HG02884 (cell line): ENCODE measurements around the gene SLX9.

Source experiments
- ATAC-seq: cut with Tn5 transposase; IDR thresholded peaks from one replicate; pipeline ENCODE4 v1.9.1; 2021; ENCODE audit warnings: mild to moderate bottlenecking, moderate library complexity; ENCODE audit not compliant: unreplicated experiment

Gene SLX9

DNA sequence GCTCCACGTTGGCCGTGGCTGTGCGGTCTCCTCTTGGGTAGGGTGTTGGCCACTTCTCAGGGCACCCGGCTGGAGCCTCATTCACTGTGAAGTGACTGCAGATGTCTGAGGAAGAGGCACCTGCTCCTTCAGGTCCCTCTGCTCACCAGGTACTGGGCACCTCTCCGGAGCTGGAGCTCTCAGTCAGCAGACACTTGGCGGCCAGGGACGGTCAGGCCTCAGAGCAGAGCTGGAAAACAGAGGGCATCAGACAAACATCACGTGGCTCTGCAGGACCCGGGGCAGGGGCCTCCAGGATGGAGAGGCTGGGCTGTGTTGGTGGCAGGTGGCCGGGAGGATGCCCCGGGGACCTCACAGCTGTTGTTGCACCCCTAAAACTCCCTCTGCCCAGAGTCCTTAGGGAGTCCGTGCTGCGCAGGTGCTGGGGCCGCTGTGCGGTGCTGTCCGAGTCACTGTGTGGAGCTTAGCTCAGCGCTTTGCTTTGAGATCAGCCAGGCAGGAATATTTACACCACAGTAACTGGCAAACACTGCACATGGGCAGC, 59.7 kb downstream of the SLX9 start:
- no peak for ATAC-seq

DNA sequence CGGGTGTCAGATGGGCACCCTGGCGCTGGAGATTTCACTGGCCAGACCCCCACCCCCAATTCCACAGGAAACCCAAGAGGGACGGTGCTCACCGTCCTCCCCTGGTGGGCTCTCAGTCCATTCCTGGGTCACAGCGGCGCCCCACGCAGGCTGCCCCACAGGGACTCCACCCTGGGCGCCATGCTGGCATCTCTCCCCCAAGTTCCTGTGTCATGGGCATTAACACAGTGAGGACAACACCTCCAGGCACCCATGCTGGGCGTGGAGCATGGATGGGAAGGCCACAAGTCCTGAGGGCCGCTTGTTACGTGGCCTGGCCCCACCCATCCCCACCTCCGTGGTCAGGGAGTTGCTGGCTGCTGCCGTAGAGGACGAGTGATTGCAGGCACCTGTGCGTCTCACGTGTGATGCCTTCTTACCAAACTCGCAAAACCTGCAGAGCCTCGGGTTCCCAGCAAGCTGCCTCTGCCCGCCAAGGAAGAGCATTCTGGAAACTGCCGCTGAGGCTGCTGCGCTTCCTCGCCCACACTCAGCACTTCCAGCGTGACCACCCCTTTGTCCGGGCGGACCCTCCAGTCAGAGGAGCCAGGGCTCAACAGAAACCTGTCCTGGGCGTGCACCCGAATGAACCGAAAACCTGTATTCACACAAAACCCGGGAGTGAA, 60.3 kb downstream of the SLX9 start:
- no peak for ATAC-seq

DNA sequence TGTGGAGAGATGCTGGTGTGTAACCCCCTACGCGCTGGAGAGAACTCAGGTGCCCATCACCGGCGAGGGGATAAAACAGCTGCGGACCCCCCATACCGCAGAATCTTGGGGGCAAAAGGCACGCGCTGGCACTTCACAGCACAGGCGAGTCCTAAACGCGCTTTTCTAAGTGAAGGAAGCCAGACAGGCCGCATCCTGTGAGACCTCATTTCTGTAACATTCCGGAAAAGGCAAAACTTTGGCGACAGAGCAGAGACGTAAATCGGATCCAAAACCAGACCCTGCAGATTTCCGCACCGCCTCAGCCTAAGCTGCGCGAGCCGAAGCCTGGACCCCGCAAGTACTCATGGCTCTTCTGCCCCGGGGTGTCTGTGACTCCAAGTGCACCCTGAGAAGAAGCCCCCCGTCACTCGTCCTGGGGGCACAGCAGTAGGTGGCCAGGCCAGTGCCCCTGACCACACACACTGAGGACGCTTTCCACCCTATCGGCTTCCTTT, 60.9 kb downstream of the SLX9 start:
- no peak for ATAC-seq

DNA sequence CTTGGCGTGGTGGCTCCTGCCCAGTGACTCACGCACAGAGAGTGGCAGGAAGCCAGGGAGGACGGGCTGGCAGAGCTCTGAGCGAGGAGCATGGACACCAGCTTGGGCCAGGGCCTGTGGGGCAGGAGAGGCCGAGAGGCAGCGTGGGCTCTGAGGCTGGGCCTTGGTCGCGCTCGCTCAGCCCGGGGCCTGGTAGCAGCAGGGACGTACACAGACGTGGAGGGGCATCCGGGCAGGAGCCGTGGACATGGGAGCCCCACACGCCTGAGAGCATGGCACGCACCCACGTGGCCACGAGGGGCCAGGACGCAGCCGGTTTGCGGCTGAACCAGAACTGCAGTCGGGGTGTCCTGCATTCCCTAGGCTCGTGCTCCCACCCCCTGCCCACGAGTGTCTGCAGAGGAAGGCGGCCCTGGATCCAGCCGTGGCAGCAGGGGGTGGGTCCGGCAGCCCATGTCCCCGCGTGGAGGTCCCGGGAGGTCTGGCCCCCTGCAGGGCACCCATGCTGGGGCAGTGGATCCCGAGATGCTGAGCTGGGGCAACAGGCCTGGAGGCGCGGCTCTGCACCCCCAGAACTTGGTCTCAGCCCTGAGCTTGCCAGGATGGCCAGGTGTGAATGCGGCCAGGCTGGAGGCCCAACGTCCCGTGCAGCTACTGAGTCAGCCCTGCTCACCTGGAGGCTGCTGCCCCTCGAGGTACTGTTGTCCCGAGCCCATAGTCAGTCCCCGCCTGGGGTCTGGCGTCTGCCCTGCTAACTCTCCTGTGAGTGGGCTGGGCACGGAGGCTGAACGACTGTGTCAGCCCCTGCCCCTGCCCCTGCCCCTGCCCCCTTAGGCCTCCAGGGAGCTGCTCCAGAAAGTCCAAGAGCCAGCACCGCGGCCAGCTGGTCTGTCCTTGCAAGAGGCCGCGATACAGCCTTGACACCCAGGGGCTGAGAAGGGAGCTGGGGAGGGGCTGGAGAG, 61.6 kb downstream of the SLX9 start:
- ATAC-seq, result no peak

DNA sequence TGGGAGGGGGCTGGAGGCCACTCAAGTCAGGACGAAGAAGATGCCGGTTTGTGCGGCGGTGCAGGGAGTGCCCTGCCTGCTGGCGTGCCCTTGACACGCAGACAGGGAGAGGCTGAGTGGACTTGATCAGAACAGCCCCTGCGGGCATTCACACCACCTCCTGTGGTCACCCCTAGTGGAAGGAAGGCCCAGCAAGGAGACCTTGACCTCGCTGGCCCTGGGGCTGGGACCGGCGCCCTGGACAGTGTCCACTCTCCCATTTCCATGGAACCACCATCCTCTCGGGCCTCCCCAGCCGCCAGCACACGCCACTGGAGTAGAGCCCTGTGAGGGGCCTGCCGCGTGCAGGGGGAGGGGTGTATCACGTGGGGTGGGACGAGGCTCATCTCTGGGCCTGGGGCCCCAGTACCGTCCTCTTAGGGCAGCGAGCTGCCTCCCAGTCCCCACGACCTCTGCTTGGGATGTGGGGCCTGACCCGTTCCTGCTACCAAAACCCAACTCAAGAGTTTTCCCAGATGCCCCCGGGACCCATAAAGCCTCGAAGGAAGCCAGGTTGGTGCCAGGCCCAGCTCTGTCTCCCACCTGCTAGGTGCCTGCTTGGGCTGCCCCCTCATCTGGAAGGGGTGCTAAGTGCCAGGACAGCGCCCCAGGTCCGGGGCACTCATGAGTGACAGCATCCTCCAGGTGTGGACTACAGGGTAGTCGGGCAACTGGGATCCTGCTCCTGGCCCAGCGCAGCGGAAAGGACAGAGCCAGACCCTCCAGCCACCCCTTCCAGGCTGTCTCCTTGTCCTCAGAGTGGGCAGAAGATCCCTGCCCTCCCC, 62.8 kb downstream of the SLX9 start:
- no peak for ATAC-seq

DNA sequence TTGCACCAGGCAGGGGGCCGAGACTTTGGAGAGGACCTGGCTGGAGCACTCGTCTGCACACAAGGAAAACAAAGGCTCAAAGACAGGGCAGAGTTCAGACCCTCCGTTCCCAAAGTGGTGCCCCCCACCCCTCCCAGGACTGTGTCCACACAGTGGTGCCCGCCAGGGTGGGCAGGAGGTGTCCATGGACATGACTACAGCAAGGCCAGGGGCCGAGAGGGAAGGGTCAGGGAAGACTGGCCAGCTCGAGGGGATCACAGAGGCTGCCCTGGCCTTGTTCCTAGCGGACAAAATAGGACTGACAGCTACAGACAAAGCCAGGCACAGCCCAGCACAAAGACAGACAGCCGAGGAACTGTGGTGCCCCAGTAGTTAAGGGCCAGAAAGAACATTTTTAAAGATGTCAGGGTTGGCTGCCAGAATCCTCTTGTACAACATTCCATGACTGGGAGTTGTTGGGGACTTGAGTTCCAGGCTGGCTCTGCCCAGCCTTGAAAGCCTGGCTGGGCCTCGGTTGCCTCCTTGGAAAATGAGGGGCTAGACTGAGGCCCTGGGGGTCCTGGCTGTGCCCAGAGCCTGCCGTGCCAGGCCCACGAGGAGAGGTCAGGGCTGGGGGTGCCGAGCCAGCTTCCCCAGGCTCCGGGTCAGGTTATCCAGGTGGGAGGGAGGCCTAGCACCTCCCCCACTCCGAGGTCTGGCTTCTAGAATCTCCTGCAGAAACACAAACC, 63.7 kb downstream of the SLX9 start:
- no peak for ATAC-seq

DNA sequence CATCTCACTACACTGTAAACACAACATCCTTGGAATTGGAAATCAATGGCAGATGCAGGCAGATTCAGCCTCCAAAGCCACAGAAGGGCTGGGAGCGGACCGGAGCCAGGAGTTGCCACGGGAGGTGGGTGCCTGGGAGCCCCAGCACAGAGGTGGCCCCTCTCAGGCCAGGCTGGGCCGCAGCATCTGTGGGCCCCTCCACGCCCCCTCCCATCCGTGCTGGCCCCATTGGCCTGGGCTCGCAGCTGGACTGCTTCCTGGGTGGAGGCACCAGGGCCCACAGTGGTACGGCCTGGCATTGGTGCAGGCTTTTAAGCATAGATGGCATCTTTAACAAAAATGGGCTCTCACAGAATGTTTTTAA, 64.2 kb downstream of the SLX9 start:
- ATAC-seq, result no peak

DNA sequence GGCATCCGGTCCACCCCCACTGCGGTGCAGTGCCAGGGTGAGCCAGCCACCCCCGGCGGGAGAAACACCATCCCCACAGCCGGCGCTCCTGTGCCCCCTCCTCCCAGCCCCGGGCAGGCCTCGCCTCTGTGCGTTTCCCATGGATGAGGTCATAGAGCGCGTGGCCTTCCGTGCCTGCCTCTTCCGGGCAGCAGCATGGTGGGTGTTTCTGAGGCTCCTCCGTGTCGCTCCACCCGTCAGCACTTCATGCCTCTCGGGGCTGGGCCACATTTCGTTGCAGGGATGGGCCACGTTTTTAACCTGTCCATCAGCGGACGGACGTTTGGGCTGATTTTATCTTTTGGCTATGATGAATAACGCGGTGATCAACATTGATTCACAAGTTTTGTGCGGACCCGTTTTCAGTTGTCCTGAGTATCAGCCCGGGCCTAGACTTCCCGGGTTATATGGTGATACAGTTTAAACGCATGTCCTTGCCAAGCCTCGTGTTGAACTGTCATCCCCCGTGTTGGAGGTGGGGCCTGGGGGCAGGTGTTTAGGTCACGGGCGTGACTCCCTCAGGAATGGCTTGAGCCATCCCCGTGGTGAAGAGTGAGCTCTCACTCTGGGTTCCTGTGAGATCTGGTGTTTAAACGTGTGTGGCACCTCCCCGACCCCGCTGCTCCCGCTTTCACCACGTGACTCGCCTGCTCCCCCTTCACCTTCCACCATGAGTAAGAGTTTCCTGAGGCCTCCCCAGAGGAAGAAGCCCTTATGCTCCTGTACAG, 64.8 kb downstream of the SLX9 start:
- ATAC-seq, result no peak

DNA sequence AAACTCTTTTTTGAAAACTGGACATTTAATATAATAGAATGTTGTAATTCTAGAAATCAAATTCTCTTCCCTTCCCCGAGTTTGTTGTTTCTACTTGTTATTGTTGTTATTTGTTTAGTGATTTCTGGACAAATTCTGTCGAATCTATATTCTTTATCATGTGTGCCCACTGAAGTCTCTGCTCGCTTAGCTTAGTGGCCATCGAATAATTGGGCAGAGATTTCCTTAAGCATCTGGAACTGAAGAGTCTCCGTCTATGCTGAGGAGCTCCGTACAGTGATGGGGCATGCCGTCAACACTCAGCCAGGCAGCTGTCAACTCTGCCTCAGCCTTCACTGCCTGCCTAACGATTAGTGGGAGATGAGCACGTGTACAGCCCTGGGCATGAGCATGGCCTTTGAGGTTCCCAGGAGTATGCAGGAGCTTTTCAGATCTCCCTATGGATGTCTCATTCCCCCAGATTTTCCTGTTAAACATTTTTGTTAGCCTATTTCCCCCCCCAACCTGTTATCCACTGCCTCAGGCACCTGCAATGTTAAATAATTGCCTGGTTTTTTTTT, 66.8 kb downstream of the SLX9 start:
- no peak for ATAC-seq

DNA sequence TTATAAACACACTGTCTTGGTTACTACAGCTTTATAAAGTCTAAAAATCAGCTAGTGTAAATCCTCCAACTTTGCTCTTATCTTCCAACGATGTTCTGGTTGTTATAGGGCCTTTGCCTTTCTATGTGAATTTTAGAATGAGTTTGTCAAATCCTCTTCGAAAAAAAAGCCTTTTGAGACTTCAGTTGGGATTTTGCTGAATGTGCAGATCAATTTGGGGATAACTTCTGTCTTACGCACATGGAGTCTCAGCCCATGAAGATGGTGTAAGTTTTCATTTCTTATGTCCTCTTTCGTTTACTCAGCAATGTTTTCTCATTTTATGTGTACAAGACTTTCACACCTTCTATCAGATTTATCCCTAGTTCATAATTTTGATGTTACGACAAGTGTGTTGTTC, 69.8 kb downstream of the SLX9 start:
- ATAC-seq, result no peak

DNA sequence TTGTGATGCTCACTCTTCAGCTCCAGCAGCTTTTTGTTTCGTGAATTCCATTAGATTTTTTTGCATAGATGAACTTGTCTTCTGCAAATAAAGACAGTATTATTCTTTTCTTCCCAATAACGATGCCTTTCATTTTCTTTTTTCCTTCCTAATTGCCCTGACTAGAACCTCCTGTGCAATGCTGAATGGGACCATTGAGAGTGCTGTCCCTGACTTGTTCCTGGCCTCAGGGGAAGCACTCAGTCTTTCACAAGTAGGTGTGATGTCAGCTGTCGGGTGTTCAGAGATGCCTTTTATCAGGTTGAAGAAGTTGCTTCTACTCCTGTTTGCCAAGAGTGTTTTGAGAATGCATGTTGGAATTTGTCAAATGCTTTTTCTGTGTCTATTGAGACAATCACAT, 70.3 kb downstream of the SLX9 start:
- ATAC-seq, result no peak

DNA sequence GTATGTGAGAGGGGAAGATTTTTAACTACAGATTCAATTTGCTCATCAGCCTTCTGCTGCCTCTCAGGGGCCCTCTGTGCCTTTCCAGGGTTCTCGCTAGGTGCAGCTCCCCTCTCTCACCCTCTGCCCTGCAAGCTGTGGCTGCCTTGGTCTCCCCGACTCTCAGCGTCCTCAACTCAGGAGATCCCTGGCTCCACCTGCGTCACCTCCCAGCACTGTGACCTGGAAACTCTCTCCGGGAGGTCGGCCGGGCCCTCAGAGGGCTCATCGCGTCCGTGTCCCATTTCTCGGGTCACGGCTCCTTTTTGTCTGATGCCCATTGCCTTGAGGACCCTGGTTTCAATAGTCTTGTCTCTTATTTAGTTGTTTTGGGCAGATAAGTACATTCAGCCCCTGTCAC, 71.0 kb downstream of the SLX9 start:
- ATAC-seq, result no peak

DNA sequence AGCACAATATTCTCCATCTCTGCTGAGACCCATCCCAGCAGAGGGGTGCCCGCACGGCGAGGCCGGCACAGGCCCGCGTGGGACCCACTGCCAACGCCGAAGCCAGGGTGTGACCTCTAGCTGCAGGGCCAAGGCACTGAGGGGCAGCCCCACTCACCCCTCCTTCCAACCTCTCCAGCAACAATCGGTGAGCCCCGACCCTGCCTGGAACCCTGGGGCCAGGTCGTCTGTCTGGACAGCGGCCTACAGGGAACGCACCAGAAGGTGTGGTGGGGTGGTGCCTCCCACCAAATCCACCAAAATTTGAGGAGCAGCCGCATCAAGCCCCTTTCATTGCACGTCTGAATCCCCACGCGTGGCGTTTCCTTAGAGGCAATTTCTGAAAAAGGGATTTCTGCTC, 71.6 kb downstream of the SLX9 start:
- ATAC-seq, result no peak

DNA sequence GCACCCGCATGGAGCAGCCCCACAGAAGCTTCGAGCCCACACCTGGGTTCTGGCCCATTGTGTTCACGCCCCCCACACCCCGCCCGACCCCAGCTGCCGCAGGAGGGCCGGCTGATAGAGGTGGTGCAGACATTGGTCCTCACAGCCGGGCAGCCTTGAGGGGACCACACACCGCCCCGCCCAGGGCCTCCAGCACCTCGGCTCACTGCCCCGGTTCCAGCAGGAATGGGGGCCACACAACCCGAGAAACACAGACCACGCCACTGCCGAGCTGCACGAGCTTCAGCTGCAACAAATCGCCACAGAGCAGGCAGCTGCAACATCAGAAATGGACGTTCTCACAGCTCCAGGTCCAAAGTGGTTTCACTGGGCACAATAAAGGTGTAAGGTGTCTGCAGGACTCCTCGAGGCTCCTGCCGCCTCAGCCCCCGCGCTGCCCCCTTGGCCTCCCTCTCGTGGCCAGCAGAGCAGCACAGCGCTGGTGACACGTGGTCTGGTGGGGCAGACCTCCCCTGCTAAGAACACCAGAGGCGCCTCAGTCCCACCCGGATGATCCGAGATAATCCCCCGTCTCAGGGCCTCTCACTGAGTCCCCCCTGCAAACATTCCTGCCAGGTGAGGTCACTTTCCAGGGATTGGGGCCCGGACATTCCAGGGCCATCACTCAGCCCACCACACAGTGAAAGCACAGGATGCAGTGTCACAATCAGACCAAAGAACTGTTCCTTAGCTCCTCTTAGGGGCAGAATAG, 72.3 kb downstream of the SLX9 start:
- no peak for ATAC-seq

DNA sequence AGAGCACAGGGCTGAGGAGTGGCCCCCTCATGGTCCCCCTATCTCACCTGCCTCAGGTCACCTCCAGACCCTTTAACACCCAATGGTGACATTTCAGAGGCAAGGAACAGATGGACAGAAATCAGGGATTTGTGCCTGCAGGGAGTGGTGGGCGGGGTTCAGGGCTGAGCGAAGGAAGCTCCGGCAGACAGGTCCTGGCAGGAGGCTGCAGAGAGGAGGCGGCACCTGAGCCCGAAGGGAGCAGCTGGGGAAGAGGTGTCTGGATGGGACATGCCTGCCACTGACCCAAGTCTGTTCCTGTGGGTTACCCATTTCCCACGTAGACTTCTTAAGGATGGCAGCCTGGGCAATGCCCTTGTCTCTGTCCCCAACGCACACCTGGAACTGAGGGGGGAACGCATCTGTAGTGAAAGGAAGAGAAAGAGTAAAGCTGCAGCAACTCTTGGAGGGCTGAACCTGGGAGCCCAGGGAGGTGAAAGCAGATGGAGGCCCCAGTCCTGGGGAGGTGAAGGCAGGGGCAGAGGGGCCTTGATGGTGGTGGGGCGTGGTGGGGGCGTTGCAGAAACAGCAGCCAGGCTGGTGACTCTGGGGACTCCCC, 72.9 kb downstream of the SLX9 start:
- ATAC-seq, result no peak

DNA sequence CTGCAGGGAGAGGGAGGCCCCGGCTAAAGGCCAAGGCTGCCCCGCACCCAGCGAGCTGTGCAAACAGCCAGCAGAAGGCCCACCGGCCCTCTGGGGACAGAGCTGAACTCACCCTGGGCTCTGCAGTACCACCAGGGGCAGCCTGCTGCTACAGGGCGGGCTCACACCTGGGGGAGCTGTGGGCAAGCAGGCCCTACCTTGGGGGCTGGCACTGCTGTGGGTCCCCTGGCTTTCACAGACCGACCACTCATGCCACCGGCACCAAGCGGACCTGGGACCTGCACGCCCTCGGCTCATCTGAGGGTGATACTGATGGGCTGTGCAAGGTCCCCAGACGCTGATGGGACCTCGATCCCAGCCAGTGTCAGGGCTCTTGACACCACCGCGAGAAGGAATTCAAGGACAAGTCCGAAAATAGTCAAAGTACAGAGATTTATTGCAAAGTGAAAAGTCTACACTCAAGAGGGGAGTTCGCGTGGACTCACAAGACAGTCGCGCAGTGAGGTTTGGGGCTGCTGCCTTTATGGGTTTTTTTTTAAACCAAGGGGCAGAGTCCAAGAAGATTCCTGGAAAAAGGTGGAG, 73.5 kb downstream of the SLX9 start:
- no peak for ATAC-seq

DNA sequence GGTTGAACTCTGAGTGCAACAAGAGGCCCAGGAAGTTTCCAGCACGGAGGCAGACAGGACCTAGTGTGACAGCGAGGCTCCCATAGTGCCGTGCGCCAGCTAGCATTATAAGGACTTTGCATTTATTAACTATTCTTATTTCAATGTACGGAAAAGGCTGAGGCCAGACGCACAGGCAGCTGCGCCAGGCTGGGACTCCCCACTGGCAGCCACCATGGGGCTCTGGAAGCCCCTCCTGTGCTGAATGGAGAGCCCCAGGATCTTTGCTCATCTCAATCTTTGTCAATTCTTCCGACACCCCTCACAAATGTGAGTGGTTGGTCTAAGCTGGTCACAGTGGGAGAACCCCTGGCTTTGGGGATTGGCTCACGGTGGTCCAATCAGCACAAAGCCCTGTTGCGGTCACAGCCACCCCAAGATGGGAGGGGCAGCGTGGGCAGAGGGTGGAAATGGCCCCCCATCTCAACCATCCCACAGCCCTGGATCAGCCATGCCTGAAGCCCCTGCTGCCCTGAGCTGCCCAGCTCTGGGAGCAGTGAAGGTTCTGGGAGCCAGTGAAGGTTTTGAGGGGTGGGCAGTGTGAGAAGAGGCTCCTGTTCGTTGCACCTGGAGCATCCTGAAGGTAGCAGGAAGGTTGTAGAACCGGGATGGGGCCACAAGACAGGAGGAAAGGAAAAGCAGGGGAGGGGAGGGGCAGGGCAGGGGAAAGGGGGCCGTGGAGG, 75.1 kb downstream of the SLX9 start:
- ATAC-seq, result no peak
